GM06990 (cell line): ENCODE results near the gene P3H4.

Source experiments
- DNase-seq: peaks from one replicate; pipeline ENCODE4 v3.0.0-alpha.2; 2011; ENCODE audit not compliant: insufficient read length; ENCODE audit errors: extremely low read depth
- H3K27me3 ChIP-seq: replicated peaks from 2 replicates; pipeline ENCODE4 v1.6.0; 2011; ENCODE audit warnings: low read length; ENCODE audit not compliant: control insufficient read depth, insufficient read depth
- H3K36me3 ChIP-seq: 2 replicates; pipeline ENCODE4 v1.5.1; 2011; ENCODE audit warnings: low read length; ENCODE audit not compliant: control insufficient read depth, insufficient read depth
- H3K4me3 ChIP-seq: replicated peaks from 2 replicates; pipeline ENCODE4 v1.5.1; 2011; ENCODE audit warnings: low read depth, mild to moderate bottlenecking, control low read depth, low read length
- CTCF ChIP-seq: IDR thresholded peaks from 2 replicates; pipeline ENCODE4 v1.5.1; 2011; ENCODE audit warnings: low read length, control low read depth, mild to moderate bottlenecking, inconsistent platforms; ENCODE audit not compliant: insufficient read depth, poor library complexity, severe bottlenecking

Gene P3H4

GRCh38 chr17:41822216-41823140 is 10.7 kb upstream of the P3H4 start:
- H3K27me3 ChIP-seq = no peaks in the 10 kb centered on the region
- TF ChIP-seq CTCF = no peak
- H3K4me3 ChIP-seq = no peak overlapping the region
- H3K36me3 ChIP-seq = peaks cover 4% of the 10 kb centered on the region
- DNase-seq = no peak

- no peak for DNase-seq
- Histone ChIP-seq H3K4me3 (no peak overlapping the region), H3K36me3 (peaks cover 4% of the 10 kb centered on the region), H3K27me3 (no peaks in the 10 kb centered on the region)
- no peak for TF ChIP-seq CTCF
Measured at GRCh38 chr17:41821776-41822175, 10.0 kb upstream of the P3H4 start.

- no peaks in the 10 kb centered on the region for H3K36me3 ChIP-seq
- H3K27me3 ChIP-seq = no peaks in the 10 kb centered on the region
- no peak overlapping the region for H3K4me3 ChIP-seq
- DNase-seq = no peak
- TF ChIP-seq CTCF = no peak
Measured at GRCh38 chr17:41818024-41818423, 6.3 kb upstream of the P3H4 start.

GRCh38 chr17:41816637-41817320 is 5.0 kb upstream of the P3H4 start:
- H3K27me3 ChIP-seq = no peaks in the 10 kb centered on the region
- no peak for TF ChIP-seq CTCF
- H3K36me3 ChIP-seq = no peaks in the 10 kb centered on the region
- DNase-seq = no peak
- no peak overlapping the region for H3K4me3 ChIP-seq

GRCh38 chr17:41814195-41814594 is 2.4 kb upstream of the P3H4 start:
- no peaks in the 10 kb centered on the region; the same call in 1 of the 2 replicates for H3K27me3 ChIP-seq
- no peak overlapping the region for H3K4me3 ChIP-seq
- H3K36me3 ChIP-seq = no peaks in the 10 kb centered on the region
- DNase-seq = no peak
- no peak for TF ChIP-seq CTCF
